Thyroid gland (tissue), 4 donors: ENCODE data around the gene FER. TPM values are rescaled to one million over a fixed set of nuclear protein-coding genes. Genes with fewer than 3 reads are reported as not detected.

Experiments used
- DNase-seq, 2 donors: peaks; one replicate each; pipeline ENCODE4 v3.0.0-alpha.2; 2019
- H3K27ac ChIP-seq, 3 donors: fragments of 200-600 bp; sonication (generic); 1 replicate in 2 of 3; 2 replicates in 1 of 3; pipeline ENCODE4 v1.5.1; 2016 to 2019; ENCODE audit warnings: mild to moderate bottlenecking in 1 of 3, moderate library complexity in 1 of 3
- H3K27me3 ChIP-seq: fragments of 200-600 bp; sonication (generic); one replicate; pipeline ENCODE4 v1.5.1; 2019
- H3K36me3 ChIP-seq, 2 donors: fragments of 200-600 bp; sonication (generic); one replicate each; pipeline ENCODE4 v1.5.1; 2016 to 2019
- H3K4me1 ChIP-seq, 2 donors: fragments of 200-600 bp; sonication (generic); one replicate each; pipeline ENCODE4 v1.5.1; 2017 to 2019
- H3K4me3 ChIP-seq, 3 donors: fragments of 200-600 bp; sonication (generic); replicated peaks in 1 of 3; 1 replicate in 2 of 3; 2 replicates in 1 of 3; pipeline ENCODE4 v1.5.1; 2016; ENCODE audit warnings: mild to moderate bottlenecking in 1 of 3
- H3K9me3 ChIP-seq: fragments of 200-600 bp; sonication (generic); one replicate; pipeline ENCODE4 v1.5.1; 2017
- POLR2A ChIP-seq, 2 donors: fragments of 450-650 bp; IDR thresholded peaks; one replicate each; pipeline ENCODE4 v1.6.1; 2017; ENCODE audit warnings: antibody characterized with exemption in 2 of 2, mild to moderate bottlenecking in 2 of 2, moderate library complexity in 1 of 2
- WGBS, 2 donors: methylation state at CpG; one replicate each; pipeline ENCODE4 v1.1.5; 2017; 5-methylcytosine and 5-hydroxymethylcytosine counted together
- intact Hi-C: fragments of 100-400 bp; cut with DNase I; formaldehyde crosslinking; loops from one replicate; pipeline ENCODE4 v1.15.1; 2023
- total RNA-seq, 4 donors: library from RNA; depleted of rRNA; stranded (reverse); fragments of >200 nt; gene quantifications; one replicate each; pipeline ENCODE4 v1.2.3, GENCODE V29; 2016
- TF ChIP-seq, protein P1 (sequence below), 6 experiments: fragments of 200-600 bp in 3 of 6; fragments of 450-650 bp in 3 of 6; sonication (generic) in 3 of 6; IDR thresholded peaks; one replicate each; pipeline ENCODE4 v1.5.1; 2016 to 2019; ENCODE audit warnings: antibody characterized with exemption in 6 of 6, mild to moderate bottlenecking in 2 of 6, inconsistent platforms in 1 of 6, moderate library complexity in 1 of 6

The FER gene
- total RNA-seq, 4 donors from 2014 or later: 38.8 to 79.1 (median 45.2) TPM

GRCh38 chr5:109060378-109061025, 312.8 kb downstream of the FER start:
- Histone ChIP-seq H3K27ac (no peak overlapping the region), H3K4me1 (no peaks in the 10 kb centered on the region), H3K36me3 (no peaks in the 10 kb centered on the region), H3K4me3 (no peak overlapping the region), H3K27me3 (no peaks in the 10 kb centered on the region), H3K9me3 (no peaks in the 10 kb centered on the region)
- no peak for DNase-seq
- intact Hi-C loops: no loop called here
- WGBS, 2 donors: 79 to 95% methylated on average over 7 of the region's 7 CpGs
- TF ChIP-seq POLR2A (IDR thresholded peaks at IDR 0.05): no peak
- TF ChIP-seq, protein P1, sequence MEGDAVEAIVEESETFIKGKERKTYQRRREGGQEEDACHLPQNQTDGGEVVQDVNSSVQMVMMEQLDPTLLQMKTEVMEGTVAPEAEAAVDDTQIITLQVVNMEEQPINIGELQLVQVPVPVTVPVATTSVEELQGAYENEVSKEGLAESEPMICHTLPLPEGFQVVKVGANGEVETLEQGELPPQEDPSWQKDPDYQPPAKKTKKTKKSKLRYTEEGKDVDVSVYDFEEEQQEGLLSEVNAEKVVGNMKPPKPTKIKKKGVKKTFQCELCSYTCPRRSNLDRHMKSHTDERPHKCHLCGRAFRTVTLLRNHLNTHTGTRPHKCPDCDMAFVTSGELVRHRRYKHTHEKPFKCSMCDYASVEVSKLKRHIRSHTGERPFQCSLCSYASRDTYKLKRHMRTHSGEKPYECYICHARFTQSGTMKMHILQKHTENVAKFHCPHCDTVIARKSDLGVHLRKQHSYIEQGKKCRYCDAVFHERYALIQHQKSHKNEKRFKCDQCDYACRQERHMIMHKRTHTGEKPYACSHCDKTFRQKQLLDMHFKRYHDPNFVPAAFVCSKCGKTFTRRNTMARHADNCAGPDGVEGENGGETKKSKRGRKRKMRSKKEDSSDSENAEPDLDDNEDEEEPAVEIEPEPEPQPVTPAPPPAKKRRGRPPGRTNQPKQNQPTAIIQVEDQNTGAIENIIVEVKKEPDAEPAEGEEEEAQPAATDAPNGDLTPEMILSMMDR (IDR thresholded peaks at IDR 0.05): no peak

- no peak for TF ChIP-seq POLR2A (IDR thresholded peaks at IDR 0.05)
- TF ChIP-seq, protein P1 (IDR thresholded peaks at IDR 0.05): no peak
- intact Hi-C loops: no loop called here
- H3K4me3 ChIP-seq: no peak overlapping the region
- H3K27ac ChIP-seq: no peak overlapping the region
- WGBS, 2 donors: 67 to 88% methylated on average over 1 of the region's 1 CpG
- H3K27me3 ChIP-seq: no peaks in the 10 kb centered on the region
- DNase-seq: no peak
- H3K36me3 ChIP-seq: no peaks in the 10 kb centered on the region
- H3K4me1 ChIP-seq: no peaks in the 10 kb centered on the region
- no peaks in the 10 kb centered on the region for H3K9me3 ChIP-seq
Observed at GRCh38 chr5:109062664-109063063, 315.0 kb downstream of the FER start.

GRCh38 chr5:109063223-109063622, 315.5 kb downstream of the FER start:
- DNase-seq: no peak
- H3K27ac ChIP-seq: no peak overlapping the region
- WGBS, 2 donors: 95 to 97% methylated on average over 1 of the region's 1 CpG
- H3K27me3 ChIP-seq: no peaks in the 10 kb centered on the region
- no peaks in the 10 kb centered on the region for H3K9me3 ChIP-seq
- no peaks in the 10 kb centered on the region for H3K4me1 ChIP-seq
- no peak for TF ChIP-seq POLR2A (IDR thresholded peaks at IDR 0.05)
- TF ChIP-seq, protein P1 (IDR thresholded peaks at IDR 0.05): no peak
- no peaks in the 10 kb centered on the region for H3K36me3 ChIP-seq
- no peak overlapping the region for H3K4me3 ChIP-seq
- intact Hi-C loops: no loop called here

- Histone ChIP-seq H3K4me3 (no peak overlapping the region), H3K27me3 (no peaks in the 10 kb centered on the region), H3K4me1 (no peaks in the 10 kb centered on the region), H3K27ac (no peak overlapping the region), H3K36me3 (no peaks in the 10 kb centered on the region), H3K9me3 (no peaks in the 10 kb centered on the region)
- WGBS, 2 donors: 96 to 97% methylated on average over 2 of the region's 2 CpGs
- TF ChIP-seq, protein P1 (IDR thresholded peaks at IDR 0.05): no peak
- TF ChIP-seq POLR2A (IDR thresholded peaks at IDR 0.05): no peak
- no peak for DNase-seq
- intact Hi-C loops: no loop called here
Observed at GRCh38 chr5:109076741-109077140, 329.0 kb downstream of the FER start.

DNA sequence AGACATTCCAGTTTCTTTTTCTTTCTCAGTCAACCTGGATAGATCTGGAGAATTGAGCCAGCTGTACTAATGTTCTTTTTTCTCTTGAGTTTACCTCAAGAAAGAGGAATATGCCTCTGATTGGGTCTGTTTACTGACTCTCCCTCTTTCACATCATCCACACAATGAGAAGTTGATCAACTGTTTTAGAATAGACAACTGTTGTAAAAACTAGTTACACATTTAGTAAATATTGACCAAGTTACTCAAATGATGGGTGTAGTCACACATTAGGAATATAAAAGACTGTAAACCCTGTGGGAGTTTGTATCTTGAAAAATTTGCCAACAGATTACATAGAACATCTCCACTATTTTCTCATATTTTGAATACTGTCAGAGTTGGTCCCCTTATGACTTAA, 330.8 kb downstream of the FER start:
- no peaks in the 10 kb centered on the region for H3K9me3 ChIP-seq
- H3K4me3 ChIP-seq: no peak overlapping the region
- intact Hi-C loops: no loop called here
- no peaks in the 10 kb centered on the region for H3K36me3 ChIP-seq
- no peak for TF ChIP-seq POLR2A (IDR thresholded peaks at IDR 0.05)
- TF ChIP-seq, protein P1 (IDR thresholded peaks at IDR 0.05): no peak
- no peaks in the 10 kb centered on the region for H3K27me3 ChIP-seq
- no peaks in the 10 kb centered on the region for H3K4me1 ChIP-seq
- H3K27ac ChIP-seq: no peak overlapping the region
- no peak for DNase-seq
